HG03095 (cell line): ENCODE measurements around the gene GSE1.
A peak's percentile ranks its signal among the peaks of the same experiment; 100 is the strongest.

ENCODE experiments used
- ATAC-seq: cut with Tn5 transposase; IDR thresholded peaks from one replicate; pipeline ENCODE4 v1.9.1; 2021; ENCODE audit warnings: moderate library complexity; ENCODE audit not compliant: unreplicated experiment

The GSE1 gene

GRCh38 chr16:85605051-85605911 lies 7.8 kb upstream of the GSE1 start:
- ATAC-seq: no peak

- no peak for ATAC-seq
Observed at GRCh38 chr16:85605912-85606841, 6.9 kb upstream of the GSE1 start.

GRCh38 chr16:85606904-85607303 lies 6.2 kb upstream of the GSE1 start:
- no peak for ATAC-seq

GRCh38 chr16:85607321-85607765 lies 5.8 kb upstream of the GSE1 start:
- no peak for ATAC-seq

- ATAC-seq: no peak
Observed at GRCh38 chr16:85607796-85608514, 5.2 kb upstream of the GSE1 start.

GRCh38 chr16:85608515-85608885 lies 4.6 kb upstream of the GSE1 start:
- ATAC-seq: no peak

- ATAC-seq: no peak
Observed at GRCh38 chr16:85608887-85609286, 4.2 kb upstream of the GSE1 start.

GRCh38 chr16:85609539-85609938 lies 3.6 kb upstream of the GSE1 start:
- ATAC-seq: no peak

GRCh38 chr16:85610059-85610445 lies 3.1 kb upstream of the GSE1 start:
- ATAC-seq: no peak

GRCh38 chr16:85610446-85611193 lies 2.5 kb upstream of the GSE1 start:
- ATAC-seq: peak; percentile 39

GRCh38 chr16:85611194-85611443 lies 2.0 kb upstream of the GSE1 start:
- ATAC-seq: no peak

- ATAC-seq: no peak
Observed at GRCh38 chr16:85611444-85612190, 1.5 kb upstream of the GSE1 start.

GRCh38 chr16:85612191-85612800 lies 826 bp upstream of the GSE1 start:
- ATAC-seq: no peak

- no peak for ATAC-seq
Observed at GRCh38 chr16:85613604-85614337, 649 bp downstream of the GSE1 start.

GRCh38 chr16:85614338-85615013 lies 1.4 kb downstream of the GSE1 start:
- ATAC-seq: no peak

- ATAC-seq: no peak
Observed at GRCh38 chr16:85615014-85615851, 2.1 kb downstream of the GSE1 start.

GRCh38 chr16:85615852-85616606 lies 2.9 kb downstream of the GSE1 start:
- peak; percentile 42 for ATAC-seq
